GM23248 (cell line): Measurements from ENCODE around the gene MET. TPM values are rescaled to one million over a fixed set of nuclear protein-coding genes. Genes with fewer than 3 reads are reported as not detected.

Experiments used
- DNase-seq: peaks from one replicate; pipeline ENCODE4 v3.0.0-alpha.2; 2015
- H2AFZ ChIP-seq: fragments of 200-600 bp; sonication (generic); 2 replicates; pipeline ENCODE4 v1.6.1; 2016; ENCODE audit warnings: antibody characterized with exemption
- H3F3A ChIP-seq: fragments of 200-600 bp; sonication (generic); 2 replicates; pipeline ENCODE4 v1.6.1; 2016; ENCODE audit warnings: mild to moderate bottlenecking, antibody characterized with exemption, mixed run types; ENCODE audit not compliant: insufficient read depth
- H3K27ac ChIP-seq: fragments of 200-600 bp; sonication (generic); 2 replicates; pipeline ENCODE4 v1.5.1; 2016; ENCODE audit warnings: mild to moderate bottlenecking
- H3K27me3 ChIP-seq: fragments of 200-600 bp; sonication (generic); replicated peaks from 2 replicates; pipeline ENCODE4 v1.6.1; 2016; ENCODE audit warnings: mild to moderate bottlenecking; ENCODE audit not compliant: insufficient read depth
- H3K36me3 ChIP-seq: fragments of 200-600 bp; sonication (generic); 2 replicates; pipeline ENCODE4 v1.6.1; 2016; ENCODE audit warnings: low read depth, mild to moderate bottlenecking
- H3K4me1 ChIP-seq: fragments of 200-600 bp; sonication (generic); 2 replicates; pipeline ENCODE4 v1.6.1; 2016; ENCODE audit warnings: mild to moderate bottlenecking; ENCODE audit not compliant: insufficient read depth
- H3K4me2 ChIP-seq: fragments of 200-600 bp; sonication (generic); one replicate; pipeline ENCODE4 v1.6.1; 2016; ENCODE audit warnings: mild to moderate bottlenecking; ENCODE audit not compliant: unreplicated experiment
- H3K4me3 ChIP-seq: fragments of 200-600 bp; sonication (generic); 2 replicates; pipeline ENCODE4 v1.5.1; 2016; ENCODE audit warnings: mild to moderate bottlenecking
- H3K79me2 ChIP-seq: fragments of 200-600 bp; sonication (generic); 2 replicates; pipeline ENCODE4 v1.6.1; 2016; ENCODE audit warnings: mild to moderate bottlenecking; ENCODE audit not compliant: insufficient read depth
- H3K9ac ChIP-seq: fragments of 200-600 bp; sonication (generic); 2 replicates; pipeline ENCODE4 v1.6.1; 2016; ENCODE audit warnings: mild to moderate bottlenecking
- H3K9me2 ChIP-seq: fragments of 200-600 bp; sonication (generic); 2 replicates; pipeline ENCODE4 v1.6.1; 2016; ENCODE audit warnings: mixed run types, mild to moderate bottlenecking, moderate library complexity; ENCODE audit not compliant: insufficient read depth
- H3K9me3 ChIP-seq: fragments of 200-600 bp; sonication (generic); one replicate; pipeline ENCODE4 v1.6.1; 2017; ENCODE audit warnings: low read depth
- H4K20me1 ChIP-seq: fragments of 200-600 bp; sonication (generic); 2 replicates; pipeline ENCODE4 v1.6.0; 2016; ENCODE audit not compliant: insufficient read depth
- EZH2 ChIP-seq: fragments of 200-600 bp; sonication (generic); IDR thresholded peaks from 2 replicates; pipeline ENCODE4 v1.6.1; 2018; ENCODE audit warnings: antibody characterized with exemption, mild to moderate bottlenecking; ENCODE audit not compliant: insufficient read depth, poor library complexity, severe bottlenecking
- EZH2phosphoT487 ChIP-seq: fragments of 200-600 bp; sonication (generic); IDR thresholded peaks from 2 replicates; pipeline ENCODE4 v1.6.1; 2018; ENCODE audit warnings: antibody characterized with exemption, moderate library complexity, mild to moderate bottlenecking, low read depth; ENCODE audit not compliant: insufficient read depth
- WGBS, 2 experiments: methylation state at CpG; one replicate each; pipeline ENCODE4 v1.1.6; 2015 to 2017; ENCODE audit warnings: low lambda C conversion rate in 2 of 2, low coverage in 1 of 2; ENCODE audit errors: missing lambda C conversion rate in 2 of 2; 5-methylcytosine and 5-hydroxymethylcytosine counted together
- in situ Hi-C: fragments of 300-500 bp; cut with MboI; formaldehyde crosslinking; loops from 2 replicates; pipeline ENCODE4 v1.15.0; 2020
- polyA plus RNA-seq: library from polyadenylated mRNA; unstranded; fragments of >200 nt; fragmentation: Nextera tagmentation; extraction: Ambion mirVana; gene quantifications from 2 replicates; pipeline ENCODE4 v1.2.1, GENCODE V29; 2016
- total RNA-seq: library from RNA; depleted of rRNA; stranded (reverse); fragments of >200 nt; shearing (Covaris generic); gene quantifications from 2 replicates; pipeline ENCODE4 v1.2.3, GENCODE V29; 2014

The MET gene
- total and polyA plus RNA-seq, 2 experiments from 2014 or later, result 25.3 to 62.3 TPM

GRCh38 chr7:116836048-116836447 is 164.1 kb downstream of the MET start:
- WGBS, 2 experiments, result 97% methylated on average over 2 of the region's 2 CpGs
- no peak overlapping the region for H2AFZ ChIP-seq
- H3K79me2 ChIP-seq, result no peaks in the 10 kb centered on the region
- TF ChIP-seq EZH2phosphoT487 (no peak), EZH2 (no peak)
- H4K20me1 ChIP-seq, result no peaks in the 10 kb centered on the region
- no peak overlapping the region for H3K27ac ChIP-seq
- H3K4me3 ChIP-seq, result no peak overlapping the region
- H3K9me3 ChIP-seq, result no peaks in the 10 kb centered on the region
- H3K36me3 ChIP-seq, result no peaks in the 10 kb centered on the region
- in situ Hi-C loops, result no loop called here
- no peak for DNase-seq
- no peak overlapping the region for H3K9ac ChIP-seq
- no peaks in the 10 kb centered on the region for H3K27me3 ChIP-seq
- no peaks in the 10 kb centered on the region for H3K9me2 ChIP-seq
- peaks cover 10% of the 10 kb centered on the region; the same call in 1 of the 2 replicates for H3K4me1 ChIP-seq
- no peak overlapping the region for H3K4me2 ChIP-seq
- no peaks in the 10 kb centered on the region for H3F3A ChIP-seq

GRCh38 chr7:116836911-116837310 is 164.9 kb downstream of the MET start:
- no peaks in the 10 kb centered on the region for H3K79me2 ChIP-seq
- H3K9me2 ChIP-seq, result no peaks in the 10 kb centered on the region
- H3K9me3 ChIP-seq, result no peaks in the 10 kb centered on the region
- no peaks in the 10 kb centered on the region for H3F3A ChIP-seq
- WGBS, 2 experiments, result 83 to 87% methylated on average over 4 of the region's 4 CpGs
- no peaks in the 10 kb centered on the region for H3K27me3 ChIP-seq
- H3K27ac ChIP-seq, result no peak overlapping the region
- no peaks in the 10 kb centered on the region for H4K20me1 ChIP-seq
- no peak overlapping the region for H3K4me2 ChIP-seq
- H3K36me3 ChIP-seq, result no peaks in the 10 kb centered on the region
- no peak overlapping the region for H3K4me3 ChIP-seq
- in situ Hi-C loops, result no loop called here
- H3K9ac ChIP-seq, result no peak overlapping the region
- no peak for TF ChIP-seq EZH2phosphoT487
- TF ChIP-seq EZH2, result no peak
- no peak for DNase-seq
- H2AFZ ChIP-seq, result no peak overlapping the region
- H3K4me1 ChIP-seq, result peaks cover 10% of the 10 kb centered on the region; the same call in 1 of the 2 replicates

GRCh38 chr7:116837586-116837985 is 165.6 kb downstream of the MET start:
- Histone ChIP-seq H3K36me3 (no peaks in the 10 kb centered on the region), H3K4me3 (no peak overlapping the region), H4K20me1 (no peaks in the 10 kb centered on the region), H3K27me3 (no peaks in the 10 kb centered on the region), H2AFZ (no peak overlapping the region), H3K9ac (no peak overlapping the region), H3K9me2 (no peaks in the 10 kb centered on the region), H3K4me1 (peaks cover 10% of the 10 kb centered on the region; the same call in 1 of the 2 replicates), H3K4me2 (no peak overlapping the region), H3K9me3 (no peaks in the 10 kb centered on the region), H3F3A (no peaks in the 10 kb centered on the region), H3K27ac (no peak overlapping the region), H3K79me2 (no peaks in the 10 kb centered on the region)
- in situ Hi-C loops, result no loop called here
- 46 to 49% methylated on average over 3 of the region's 3 CpGs for WGBS, 2 experiments
- no peak for DNase-seq
- no peak for TF ChIP-seq EZH2
- TF ChIP-seq EZH2phosphoT487, result no peak

- H3K79me2 ChIP-seq, result no peaks in the 10 kb centered on the region
- TF ChIP-seq EZH2, result no peak
- no peak for TF ChIP-seq EZH2phosphoT487
- in situ Hi-C loops, result no loop called here
Measured at GRCh38 chr7:116840256-116840655, 168.3 kb downstream of the MET start.

GRCh38 chr7:116842371-116842770 is 170.4 kb downstream of the MET start:
- Histone ChIP-seq H4K20me1 (no peaks in the 10 kb centered on the region), H3K9ac (no peak overlapping the region), H3K79me2 (no peaks in the 10 kb centered on the region), H3K9me3 (no peaks in the 10 kb centered on the region), H3K4me1 (no peaks in the 10 kb centered on the region), H2AFZ (no peak overlapping the region), H3K4me3 (no peak overlapping the region), H3K27ac (no peak overlapping the region), H3F3A (no peaks in the 10 kb centered on the region), H3K9me2 (no peaks in the 10 kb centered on the region), H3K4me2 (no peak overlapping the region), H3K27me3 (no peaks in the 10 kb centered on the region), H3K36me3 (no peaks in the 10 kb centered on the region)
- TF ChIP-seq EZH2, result no peak
- TF ChIP-seq EZH2phosphoT487, result no peak
- WGBS, 2 experiments, result 82 to 94% methylated on average over 1 of the region's 1 CpG
- no peak for DNase-seq
- in situ Hi-C loops, result no loop called here

More at GRCh38 chr7:116840256-116840655, 168.3 kb downstream of the MET start:
- Histone ChIP-seq H3K27me3 (no peaks in the 10 kb centered on the region), H3K4me3 (no peak overlapping the region), H3K9ac (no peak overlapping the region), H3F3A (no peaks in the 10 kb centered on the region), H3K36me3 (no peaks in the 10 kb centered on the region), H3K9me3 (no peaks in the 10 kb centered on the region), H3K9me2 (no peaks in the 10 kb centered on the region), H2AFZ (no peak overlapping the region), H3K4me1 (0 out of 2 replicates have a peak, but pooled peaks cover 3% of the 10 kb centered on the region), H3K27ac (no peak overlapping the region), H4K20me1 (no peaks in the 10 kb centered on the region), H3K4me2 (no peak overlapping the region)
- no peak for DNase-seq
- WGBS, 2 experiments, result 61 to 62% methylated on average over 5 of the region's 5 CpGs
